Keratinocyte (primary cell): ENCODE data around the gene TENM4. TPM values are rescaled to one million over a fixed set of nuclear protein-coding genes. Genes with fewer than 3 reads are reported as not detected.
"Not testable (repeated sequence)": the region's sequence is repeated elsewhere in the genome, so short reads cannot be mapped to it uniquely, and the experiment has no call there.

Experiments used
- DNase-seq: peaks from one replicate; pipeline ENCODE4 v3.0.0-alpha.2; 2011; ENCODE audit warnings: low read depth, missing footprints, low spot score
- FAIRE-seq: peaks from 2 replicates; lab custom pipeline; 2011; peaks lifted over from hg19 to GRCh38; lab: Jason Lieb, UNC
- H2AFZ ChIP-seq: 2 replicates; pipeline ENCODE4 v1.6.0; 2012; ENCODE audit warnings: low read length, control low read depth, inconsistent platforms; ENCODE audit not compliant: control insufficient read depth
- H3K27ac ChIP-seq: 2 replicates; pipeline ENCODE4 v1.5.1; 2011; ENCODE audit warnings: low read length; ENCODE audit not compliant: control insufficient read depth, insufficient read depth
- H3K27me3 ChIP-seq: 3 replicates; pipeline ENCODE4 v1.6.0; 2011; ENCODE audit warnings: low read length; ENCODE audit not compliant: control insufficient read depth, insufficient read depth; ENCODE audit errors: extremely low read depth
- H3K36me3 ChIP-seq, 2 experiments: 2 replicates in 1 of 2; 3 replicates in 1 of 2; pipeline ENCODE4 v1.5.1; 2011; ENCODE audit warnings: low read length in 2 of 2, mild to moderate bottlenecking in 1 of 2; ENCODE audit not compliant: control insufficient read depth in 2 of 2, insufficient read depth in 2 of 2; ENCODE audit errors: extremely low read depth in 1 of 2
- H3K4me1 ChIP-seq: 3 replicates; pipeline ENCODE4 v1.5.1; 2011; ENCODE audit warnings: low read length; ENCODE audit not compliant: control insufficient read depth, insufficient read depth; ENCODE audit errors: extremely low read depth
- H3K4me2 ChIP-seq: 3 replicates; pipeline ENCODE4 v1.6.0; 2011; ENCODE audit warnings: low read depth, low read length; ENCODE audit not compliant: control insufficient read depth, insufficient read depth; ENCODE audit errors: extremely low read depth
- H3K4me3 ChIP-seq, 3 experiments: fragments of 200-600 bp in 1 of 3; sonication (generic) in 1 of 3; 2 replicates in 2 of 3; 3 replicates in 1 of 3; pipeline ENCODE4 v1.5.1; 2011 to 2016; ENCODE audit warnings: low read length in 3 of 3, mild to moderate bottlenecking in 3 of 3, control low read depth in 2 of 3, inconsistent platforms in 1 of 3, low read depth in 1 of 3, mixed read lengths in 1 of 3, mixed run types in 1 of 3, moderate library complexity in 1 of 3; ENCODE audit not compliant: control insufficient read depth in 2 of 3, insufficient read depth in 2 of 3; ENCODE audit errors: extremely low read depth in 1 of 3
- H3K79me2 ChIP-seq: 2 replicates; pipeline ENCODE4 v1.6.0; 2012; ENCODE audit warnings: low read length; ENCODE audit not compliant: control insufficient read depth, insufficient read depth
- H3K9ac ChIP-seq: 3 replicates; pipeline ENCODE4 v1.6.0; 2011; ENCODE audit warnings: low read length; ENCODE audit not compliant: control insufficient read depth, insufficient read depth; ENCODE audit errors: extremely low read depth
- H3K9me1 ChIP-seq: 3 replicates; pipeline ENCODE4 v1.6.0; 2011; ENCODE audit warnings: low read length; ENCODE audit not compliant: control insufficient read depth, insufficient read depth; ENCODE audit errors: extremely low read depth
- H3K9me3 ChIP-seq: 2 replicates; pipeline ENCODE4 v1.5.1; 2012; ENCODE audit warnings: low read depth, low read length; ENCODE audit not compliant: control insufficient read depth
- H4K20me1 ChIP-seq: 3 replicates; pipeline ENCODE4 v1.6.0; 2011; ENCODE audit warnings: low read length; ENCODE audit not compliant: control insufficient read depth, insufficient read depth; ENCODE audit errors: extremely low read depth
- CTCF ChIP-seq, 3 experiments: IDR thresholded peaks in 1 of 3; conservative IDR thresholded peaks in 1 of 3; optimal IDR thresholded peaks in 1 of 3; 2 replicates in 2 of 3; 3 replicates in 1 of 3; pipeline versions ENCODE3 to v1.5.1; 2011; ENCODE audit warnings: low read length in 3 of 3, mild to moderate bottlenecking in 3 of 3, moderate library complexity in 2 of 3, control low read depth in 1 of 3, inconsistent platforms in 1 of 3; ENCODE audit not compliant: insufficient read depth in 2 of 3; ENCODE audit errors: extremely low read depth in 1 of 3
- EZH2 ChIP-seq: IDR thresholded peaks from one replicate; pipeline ENCODE4 v1.6.1; 2012; ENCODE audit warnings: inconsistent platforms, mild to moderate bottlenecking, low read length, moderate library complexity
- dilution Hi-C: fragments of 300-500 bp; cut with MboI; formaldehyde crosslinking; loops from one replicate; pipeline ENCODE4 v1.7.0; 2020; ENCODE audit warnings: low sequenced_read_pairs; ENCODE audit not compliant: extremely low pct_ligation_motif_present
- polyA plus RNA-seq, 5 experiments: library from polyadenylated mRNA; depleted of rRNA in 3 of 5; stranded (reverse) in 3 of 5; stranded (forward) in 1 of 5; unstranded in 1 of 5; fragments of >200 nt; gene quantifications; 1 replicate in 1 of 5; 2 replicates in 3 of 5; 3 replicates in 1 of 5; pipeline versions ENCODE4 v1.2.1 to v1.2.3, GENCODE V29; 2011 to 2012; ENCODE audit warnings: missing spikeins in 2 of 5, low read depth in 1 of 5, low replicate concordance in 1 of 5

Gene TENM4
- polyA plus RNA-seq, 1 donor (not counting 4 experiments of a cell fraction or from before 2014, with no cell fraction given) = 3.5 TPM

- no peaks in the 10 kb centered on the region for H3K9me3 ChIP-seq
- H3K4me2 ChIP-seq = no peak overlapping the region
- peaks cover 4% of the 10 kb centered on the region for H3K4me1 ChIP-seq
- H4K20me1 ChIP-seq = no peaks in the 10 kb centered on the region
- peaks cover 0 to 5% of the 10 kb centered on the region in 2 experiments for H3K36me3 ChIP-seq
- DNase-seq (no peak), FAIRE-seq (no peak)
- no peak for TF ChIP-seq EZH2
- no peak for TF ChIP-seq CTCF (optimal IDR thresholded peaks at IDR 0.05 in 1 of 3, IDR thresholded peaks at IDR 0.05 in 1 of 3, conservative IDR thresholded peaks at IDR 0.05 in 1 of 3; ENCODE audit: extremely low read depth in 1 of 3, insufficient read depth in 2 of 3, low read length in 3 of 3)
- H3K4me3 ChIP-seq = no peak overlapping the region
- H3K79me2 ChIP-seq = no peaks in the 10 kb centered on the region
- no peaks in the 10 kb centered on the region for H3K9me1 ChIP-seq
- H3K27me3 ChIP-seq = no peaks in the 10 kb centered on the region
- no peak overlapping the region for H3K27ac ChIP-seq
- dilution Hi-C loops = no loop called here
- H3K9ac ChIP-seq = no peak overlapping the region
- no peak overlapping the region for H2AFZ ChIP-seq
These were observed 556.1 kb downstream of the TENM4 start for GRCh38 chr11:78884761-78885160.

- H4K20me1 ChIP-seq = no peaks in the 10 kb centered on the region
- H3K27ac ChIP-seq = no peak overlapping the region
- no peak for TF ChIP-seq CTCF (optimal IDR thresholded peaks at IDR 0.05 in 1 of 3, IDR thresholded peaks at IDR 0.05 in 1 of 3, conservative IDR thresholded peaks at IDR 0.05 in 1 of 3; ENCODE audit: extremely low read depth in 1 of 3, insufficient read depth in 2 of 3, low read length in 3 of 3)
- no peak for TF ChIP-seq EZH2
- H3K4me1 ChIP-seq = peaks cover 4% of the 10 kb centered on the region
- DNase-seq (no peak), FAIRE-seq (no peak)
- no peaks in the 10 kb centered on the region for H3K27me3 ChIP-seq
- H2AFZ ChIP-seq = no peak overlapping the region
- H3K36me3 ChIP-seq = peaks cover 0 to 2% of the 10 kb centered on the region in 2 experiments
- H3K9ac ChIP-seq = no peak overlapping the region
- no peak overlapping the region for H3K4me3 ChIP-seq
- no peak overlapping the region for H3K4me2 ChIP-seq
- dilution Hi-C loops = no loop called here
- H3K9me1 ChIP-seq = no peaks in the 10 kb centered on the region
- H3K9me3 ChIP-seq = no peaks in the 10 kb centered on the region
- no peaks in the 10 kb centered on the region for H3K79me2 ChIP-seq
These were observed 557.3 kb downstream of the TENM4 start for GRCh38 chr11:78883506-78883905.

GRCh38 chr11:78879094-78879980 lies 561.5 kb downstream of the TENM4 start:
- H3K4me1 ChIP-seq, H4K20me1 ChIP-seq, H3K79me2 ChIP-seq, H3K4me3 ChIP-seq, H3K27ac ChIP-seq, H3K9me1 ChIP-seq, dilution Hi-C loops, H3K9me3 ChIP-seq, H3K27me3 ChIP-seq, H2AFZ ChIP-seq, FAIRE-seq, H3K36me3 ChIP-seq, H3K9ac ChIP-seq, DNase-seq, H3K4me2 ChIP-seq: not testable (repeated sequence)
